Fibroblast of lung (primary cell): ENCODE data around the gene C22orf23. TPM values are rescaled to one million over a fixed set of nuclear protein-coding genes. Genes with fewer than 3 reads are reported as not detected.

Source experiments
- DNase-seq, 2 donors: peaks; one replicate each; pipeline versions ENCODE4 v3.0.0 to v3.0.0-alpha.2; 2010; ENCODE audit warnings: low read depth in 2 of 2
- H2AFZ ChIP-seq: 2 replicates; pipeline ENCODE4 v1.5.1; 2012; ENCODE audit warnings: low read length, control low read depth, inconsistent platforms
- H3K27ac ChIP-seq: 2 replicates; pipeline ENCODE4 v1.5.1; 2011; ENCODE audit warnings: low read length, control low read depth; ENCODE audit not compliant: insufficient read depth
- H3K27me3 ChIP-seq: 2 replicates; pipeline ENCODE4 v1.5.1; 2011; ENCODE audit warnings: mild to moderate bottlenecking, low read length; ENCODE audit not compliant: control insufficient read depth, insufficient read depth
- H3K36me3 ChIP-seq: 2 replicates; pipeline ENCODE4 v1.5.1; 2011; ENCODE audit warnings: low read length; ENCODE audit not compliant: control insufficient read depth, insufficient read depth
- H3K4me1 ChIP-seq: 2 replicates; pipeline ENCODE4 v1.5.1; 2011; ENCODE audit warnings: low read length; ENCODE audit not compliant: control insufficient read depth, insufficient read depth; ENCODE audit errors: extremely low read depth
- H3K4me2 ChIP-seq: 2 replicates; pipeline ENCODE4 v1.5.1; 2011; ENCODE audit warnings: low read length, control low read depth; ENCODE audit not compliant: insufficient read depth; ENCODE audit errors: extremely low read depth
- H3K4me3 ChIP-seq, 4 experiments: fragments of 200-600 bp in 1 of 4; sonication (generic) in 1 of 4; replicated peaks in 1 of 4; 2 replicates each; pipeline ENCODE4 v1.5.1; 2011 to 2016; ENCODE audit warnings: low read length in 4 of 4, low read depth in 3 of 4, mild to moderate bottlenecking in 3 of 4, control low read depth in 2 of 4, inconsistent platforms in 1 of 4, mixed read lengths in 1 of 4; ENCODE audit not compliant: insufficient read depth in 1 of 4; ENCODE audit errors: control extremely low read depth in 1 of 4
- H3K79me2 ChIP-seq: 2 replicates; pipeline ENCODE4 v1.5.1; 2012; ENCODE audit warnings: mild to moderate bottlenecking, low read length, inconsistent platforms; ENCODE audit not compliant: control insufficient read depth, insufficient read depth
- H3K9ac ChIP-seq: 2 replicates; pipeline ENCODE4 v1.5.1; 2011; ENCODE audit warnings: mild to moderate bottlenecking, low read length, control low read depth; ENCODE audit not compliant: insufficient read depth
- H3K9me3 ChIP-seq: 2 replicates; pipeline ENCODE4 v1.5.1; 2012; ENCODE audit warnings: low read depth, low read length; ENCODE audit not compliant: control insufficient read depth, insufficient read depth
- H4K20me1 ChIP-seq: 2 replicates; pipeline ENCODE4 v1.5.1; 2011; ENCODE audit warnings: low read length; ENCODE audit not compliant: control insufficient read depth, insufficient read depth; ENCODE audit errors: extremely low read depth
- CTCF ChIP-seq, 2 donors: IDR thresholded peaks in 1 of 2; conservative IDR thresholded peaks in 1 of 2; 1 replicate in 1 of 2; 2 replicates in 1 of 2; pipeline ENCODE4 v1.5.1; 2011 to 2012; ENCODE audit warnings: low read length in 2 of 2, control low read depth in 1 of 2, inconsistent platforms in 1 of 2, low read depth in 1 of 2, mild to moderate bottlenecking in 1 of 2
- EZH2 ChIP-seq: IDR thresholded peaks from 2 replicates; pipeline ENCODE4 v1.5.1; 2012; ENCODE audit warnings: low read length, control low read depth, mild to moderate bottlenecking; ENCODE audit errors: missing control alignments
- polyA plus RNA-seq, 2 donors: library from polyadenylated mRNA; depleted of rRNA in 1 of 2; stranded (reverse) in 1 of 2; unstranded in 1 of 2; fragments of >200 nt; gene quantifications; 2 replicates each; pipeline ENCODE4 v1.2.1, GENCODE V29; 2011 to 2012; ENCODE audit warnings: missing spikeins in 1 of 2
- total RNA-seq: library from RNA; depleted of rRNA; stranded (reverse); fragments of >200 nt; gene quantifications from 2 replicates; pipeline ENCODE4 v1.2.1, GENCODE V29; 2014

C22orf23 gene
- total and polyA plus RNA-seq, 2 donors (not counting 1 experiment from before 2014, with no cell fraction given), result 0.17 to 0.37 TPM

- no peaks in the 10 kb centered on the region for H3K27me3 ChIP-seq
- H3K79me2 ChIP-seq, result no peaks in the 10 kb centered on the region
- H2AFZ ChIP-seq, result no peak overlapping the region
- TF ChIP-seq CTCF (conservative IDR thresholded peaks at IDR 0.05 in 1 of 2, IDR thresholded peaks at IDR 0.05 in 1 of 2; ENCODE audit: low read depth in 1 of 2, low read length in 2 of 2) (no peak), EZH2 (no peak)
- no peak overlapping the region for H3K4me2 ChIP-seq
- peaks cover 13% of the 10 kb centered on the region for H3K36me3 ChIP-seq
- no peak overlapping the region for H3K4me3 ChIP-seq
- H3K4me1 ChIP-seq, result peaks cover 2% of the 10 kb centered on the region
- no peak for DNase-seq
- H3K9ac ChIP-seq, result no peak overlapping the region
- H3K9me3 ChIP-seq, result no peaks in the 10 kb centered on the region
- H3K27ac ChIP-seq, result no peak overlapping the region
- peaks cover 1% of the 10 kb centered on the region for H4K20me1 ChIP-seq
These were observed 13.7 kb upstream of the C22orf23 start for GRCh38 chr22:37967147-37967546.

GRCh38 chr22:37965940-37966664 lies 12.7 kb upstream of the C22orf23 start:
- TF ChIP-seq EZH2 (no peak), CTCF (conservative IDR thresholded peaks at IDR 0.05 in 1 of 2, IDR thresholded peaks at IDR 0.05 in 1 of 2; ENCODE audit: low read depth in 1 of 2, low read length in 2 of 2) (no peak)
- Histone ChIP-seq H3K4me1 (peaks cover 2% of the 10 kb centered on the region), H4K20me1 (peaks cover 1% of the 10 kb centered on the region), H3K4me2 (no peak overlapping the region), H3K4me3 (no peak overlapping the region), H3K27me3 (no peaks in the 10 kb centered on the region), H3K27ac (no peak overlapping the region), H3K36me3 (peaks cover 14% of the 10 kb centered on the region), H3K9me3 (no peaks in the 10 kb centered on the region), H3K9ac (no peak overlapping the region), H3K79me2 (no peaks in the 10 kb centered on the region), H2AFZ (no peak overlapping the region)
- peak in 1 of 2 donors; percentile 48 for DNase-seq

- Histone ChIP-seq H3K4me1 (peaks cover 2% of the 10 kb centered on the region), H3K27ac (no peak overlapping the region), H4K20me1 (peaks cover 1% of the 10 kb centered on the region), H3K9ac (no peak overlapping the region), H3K36me3 (peaks cover 13% of the 10 kb centered on the region), H2AFZ (no peak overlapping the region), H3K4me2 (no peak overlapping the region), H3K79me2 (no peaks in the 10 kb centered on the region), H3K9me3 (no peaks in the 10 kb centered on the region), H3K4me3 (no peak overlapping the region), H3K27me3 (no peaks in the 10 kb centered on the region)
- no peak for DNase-seq
- no peak for TF ChIP-seq EZH2
- no peak for TF ChIP-seq CTCF (conservative IDR thresholded peaks at IDR 0.05 in 1 of 2, IDR thresholded peaks at IDR 0.05 in 1 of 2; ENCODE audit: low read depth in 1 of 2, low read length in 2 of 2)
These were observed 7.7 kb upstream of the C22orf23 start for GRCh38 chr22:37961062-37961461.
